H7 (cell line): ENCODE data around the gene ADAMTSL2. TPM values are rescaled to one million over a fixed set of nuclear protein-coding genes. Genes with fewer than 3 reads are reported as not detected.

Experiments used
- DNase-seq: peaks from one replicate; pipeline ENCODE4 v3.0.0; 2012
- H3K27me3 ChIP-seq: 2 replicates; pipeline ENCODE4 v1.6.0; 2011; ENCODE audit warnings: mild to moderate bottlenecking, low read length; ENCODE audit not compliant: control insufficient read depth, insufficient read depth
- H3K36me3 ChIP-seq: replicated peaks from 2 replicates; pipeline ENCODE4 v1.5.1; 2011; ENCODE audit warnings: low read length; ENCODE audit not compliant: control insufficient read depth, insufficient read depth
- H3K4me3 ChIP-seq: 2 replicates; pipeline ENCODE4 v1.5.1; 2011; ENCODE audit warnings: low read depth, mild to moderate bottlenecking, control low read depth, low read length, moderate library complexity; ENCODE audit not compliant: insufficient read depth
- total RNA-seq: library from RNA; depleted of rRNA; stranded (reverse); fragments of >200 nt; shearing (Covaris generic); gene quantifications from 2 replicates; pipeline ENCODE4 v1.2.3, GENCODE V29; 2014; rRNA removed

The ADAMTSL2 gene
- total RNA-seq, 1 experiment from 2014 or later: 0.42 TPM

DNA sequence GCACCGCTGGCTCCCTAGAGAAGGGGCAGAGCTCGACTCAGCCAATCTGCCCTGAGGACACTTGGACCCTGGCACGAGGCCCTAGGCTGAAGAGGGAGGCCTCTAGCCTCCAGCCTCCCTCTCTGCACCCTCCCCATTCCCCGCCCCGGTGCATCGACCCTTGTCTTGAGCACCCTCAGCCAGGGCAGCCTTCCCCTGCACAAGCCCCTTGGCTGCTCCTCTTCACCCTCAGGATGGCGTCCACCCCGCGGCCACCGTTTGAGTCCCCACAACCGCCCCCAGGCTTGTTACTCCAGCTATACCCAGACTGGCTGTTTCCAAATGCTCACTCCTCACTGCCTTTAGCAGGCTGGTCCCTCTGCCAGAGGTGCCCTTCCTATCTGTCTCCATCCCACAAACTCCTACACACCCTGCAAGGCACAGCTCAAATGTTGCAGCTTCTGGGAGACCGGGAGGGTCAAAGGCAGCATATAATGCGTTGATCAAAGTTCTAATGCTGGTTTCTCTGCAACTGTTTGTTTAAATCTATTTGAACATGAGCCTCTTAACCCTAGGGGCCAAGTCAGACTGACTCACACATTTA is 81.2 kb downstream of the ADAMTSL2 start:
- H3K27me3 ChIP-seq: no peaks in the 10 kb centered on the region
- no peak for DNase-seq
- no peak overlapping the region for H3K4me3 ChIP-seq
- H3K36me3 ChIP-seq: no peaks in the 10 kb centered on the region

- Histone ChIP-seq H3K4me3 (no peak overlapping the region), H3K27me3 (no peaks in the 10 kb centered on the region), H3K36me3 (no peaks in the 10 kb centered on the region)
- DNase-seq: no peak
Observed at GRCh38 chr9:133616643-133617405, 82.3 kb downstream of the ADAMTSL2 start.

DNA sequence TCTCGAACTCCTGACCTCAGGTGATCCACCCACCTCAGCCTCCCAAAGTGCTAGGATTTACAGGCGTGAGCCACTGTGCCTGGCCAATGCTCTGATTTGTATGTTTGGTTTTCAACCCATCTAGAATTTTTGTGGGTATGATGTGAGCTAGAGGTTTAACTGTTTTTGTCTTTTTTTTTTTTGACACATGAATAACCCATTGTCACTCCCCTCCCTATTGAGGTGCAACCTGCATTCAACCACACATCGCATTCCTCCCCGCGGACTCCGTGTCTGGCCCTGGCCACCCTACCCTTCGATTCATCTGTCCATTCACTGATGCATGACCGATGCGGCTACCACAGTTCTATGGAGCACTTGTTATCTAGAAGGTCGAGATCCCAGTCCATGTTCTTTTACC is 84.2 kb downstream of the ADAMTSL2 start:
- Histone ChIP-seq H3K27me3 (no peaks in the 10 kb centered on the region), H3K4me3 (no peak overlapping the region), H3K36me3 (no peaks in the 10 kb centered on the region)
- DNase-seq: no peak

GRCh38 chr9:133619791-133620190 is 85.3 kb downstream of the ADAMTSL2 start:
- H3K4me3 ChIP-seq: no peak overlapping the region
- H3K36me3 ChIP-seq: no peaks in the 10 kb centered on the region
- H3K27me3 ChIP-seq: no peaks in the 10 kb centered on the region
- DNase-seq: no peak

DNA sequence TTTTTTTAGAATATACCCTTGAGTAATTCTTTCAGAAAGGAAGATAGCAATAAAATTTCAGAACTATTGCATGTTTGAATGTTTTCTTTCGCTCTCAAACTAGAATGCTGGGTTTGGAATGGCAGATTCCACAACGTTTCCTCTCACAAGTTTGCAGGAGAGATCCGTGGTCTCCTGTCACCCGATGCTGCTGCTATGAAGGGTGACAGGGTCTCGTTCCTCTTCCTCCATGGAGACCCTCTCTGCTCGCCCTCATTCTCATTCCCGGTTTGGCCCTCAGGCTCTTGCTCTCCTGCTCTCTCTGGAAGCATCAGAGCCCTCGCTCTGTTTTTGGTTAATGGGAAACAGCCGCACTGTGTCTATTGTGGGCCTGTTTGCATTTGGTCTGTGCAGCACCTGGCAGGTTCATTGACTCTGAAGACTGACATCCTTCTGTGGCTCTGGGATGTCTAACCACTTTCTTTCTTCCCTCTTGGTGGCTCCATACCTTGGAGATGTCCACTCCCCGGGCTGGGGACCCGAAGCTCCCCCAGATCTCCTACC is 87.3 kb downstream of the ADAMTSL2 start:
- DNase-seq: no peak
- no peaks in the 10 kb centered on the region for H3K36me3 ChIP-seq
- H3K27me3 ChIP-seq: no peaks in the 10 kb centered on the region
- H3K4me3 ChIP-seq: no peak overlapping the region

DNA sequence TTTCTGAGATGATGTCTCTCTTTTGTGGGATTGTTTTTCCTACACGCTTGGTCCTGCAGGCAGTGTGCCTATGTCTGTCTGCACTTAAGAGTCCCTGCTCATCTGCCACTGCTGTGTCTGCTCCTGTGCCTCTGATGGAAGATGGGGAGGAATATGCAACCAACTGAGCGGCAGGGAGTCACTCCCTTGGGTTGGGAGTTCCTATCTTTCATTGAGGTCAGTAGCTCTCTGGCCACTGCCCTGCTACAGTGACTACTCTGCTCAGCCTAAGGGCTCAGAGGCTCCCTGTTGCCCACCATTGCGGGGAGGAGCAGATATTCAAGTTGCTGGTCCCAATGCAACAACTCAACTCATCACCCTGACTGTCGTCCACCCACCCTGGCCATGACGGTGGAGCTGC is 88.1 kb downstream of the ADAMTSL2 start:
- no peak for DNase-seq
- Histone ChIP-seq H3K4me3 (no peak overlapping the region), H3K36me3 (no peaks in the 10 kb centered on the region), H3K27me3 (no peaks in the 10 kb centered on the region)

Other genes with a start within 250 kb of the ADAMTSL2 start
- 42.0 and 45.2 TPM in 2 replicates for gene SURF6, start 198.5 kb upstream of the ADAMTSL2 start, total RNA-seq
- gene MED22, start 186.6 kb upstream of the ADAMTSL2 start, total RNA-seq: 61.0 and 64.6 TPM in 2 replicates
- gene RPL7A, start 186.5 kb upstream of the ADAMTSL2 start, total RNA-seq: 2,813 and 2,948 TPM in 2 replicates
- gene SURF1, start 178.2 kb upstream of the ADAMTSL2 start, total RNA-seq: 30.6 and 31.8 TPM in 2 replicates
- gene SURF2, start 178.2 kb upstream of the ADAMTSL2 start, total RNA-seq: 25.8 and 28.1 TPM in 2 replicates
- 174 and 181 TPM in 2 replicates for gene SURF4, start 158.6 kb upstream of the ADAMTSL2 start, total RNA-seq
- 0.17 and 0.41 TPM in 2 replicates for gene STKLD1, start 158.3 kb upstream of the ADAMTSL2 start, total RNA-seq
- 28.5 and 33.5 TPM in 2 replicates for gene REXO4, start 116.7 kb upstream of the ADAMTSL2 start, total RNA-seq
- 2.8 and 5.5 TPM in 2 replicates for gene ADAMTS13, start 112.3 kb upstream of the ADAMTSL2 start, total RNA-seq
- 9.5 and 11.3 TPM in 2 replicates for gene CACFD1, start 74.7 kb upstream of the ADAMTSL2 start, total RNA-seq
- 13.8 and 18.2 TPM in 2 replicates for gene SLC2A6, start 55.6 kb upstream of the ADAMTSL2 start, total RNA-seq
- gene MYMK, start 9.7 kb upstream of the ADAMTSL2 start, total RNA-seq: not detected in 2 replicates
- 1.2 and 3.7 TPM in 2 replicates for gene FAM163B, start 74.7 kb downstream of the ADAMTSL2 start, total RNA-seq
- 0.07 TPM in 1 of 2 replicates, not detected in the other for gene DBH, start 101.7 kb downstream of the ADAMTSL2 start, total RNA-seq
- gene SARDH, start 203.6 kb downstream of the ADAMTSL2 start, total RNA-seq: 7.3 and 9.9 TPM in 2 replicates